Measurements from ENCODE around the gene ADAMTS13.

DNA sequence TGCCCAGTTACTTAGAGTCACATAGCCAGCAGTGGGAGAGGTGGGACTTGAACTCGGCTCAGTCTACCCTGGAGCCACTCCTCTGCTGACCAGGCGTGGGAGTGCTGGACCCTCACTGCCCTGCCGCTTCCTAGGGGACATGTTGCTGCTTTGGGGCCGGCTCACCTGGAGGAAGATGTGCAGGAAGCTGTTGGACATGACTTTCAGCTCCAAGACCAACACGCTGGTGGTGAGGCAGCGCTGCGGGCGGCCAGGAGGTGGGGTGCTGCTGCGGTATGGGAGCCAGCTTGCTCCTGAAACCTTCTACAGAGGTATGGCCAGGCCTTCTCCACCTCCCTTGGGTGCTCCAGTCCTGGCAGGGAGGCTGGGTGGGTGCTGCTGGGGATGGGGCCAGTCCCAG, 34.2 kb downstream of the ADAMTS13 start:
- TF ChIP-seq CTCF (conservative IDR thresholded peaks at IDR 0.05 in 1 of 2, IDR thresholded peaks at IDR 0.05 in 1 of 2; ENCODE audit: extremely low read depth in 1 of 2, insufficient read depth in 1 of 2, low read depth in 1 of 2, low read length in 2 of 2) (no peak), EZH2 (IDR thresholded peaks at IDR 0.05; ENCODE audit: borderline replicate concordance, low read length) (no peak)
